ENCODE results near the gene CCDC137.

The CCDC137 gene

GRCh38 chr17:81714412-81715106 lies 48.0 kb downstream of the CCDC137 start:
- H3K4me3 ChIP-seq (ENCODE audit: low read depth, low read length): no peak overlapping the region

- no peak overlapping the region for H3K4me3 ChIP-seq (ENCODE audit: low read depth, low read length)
Measured at GRCh38 chr17:81715107-81715871, 48.8 kb downstream of the CCDC137 start.

GRCh38 chr17:81715872-81716673 lies 49.5 kb downstream of the CCDC137 start:
- no peak overlapping the region for H3K4me3 ChIP-seq (ENCODE audit: low read depth, low read length)

GRCh38 chr17:81716674-81716996 lies 50.1 kb downstream of the CCDC137 start:
- no peak overlapping the region for H3K4me3 ChIP-seq (ENCODE audit: low read depth, low read length)

- no peak overlapping the region for H3K4me3 ChIP-seq (ENCODE audit: low read depth, low read length)
Measured at GRCh38 chr17:81717049-81717765, 50.7 kb downstream of the CCDC137 start.

- H3K4me3 ChIP-seq (ENCODE audit: low read depth, low read length): no peak overlapping the region
Measured at GRCh38 chr17:81717766-81718089, 51.2 kb downstream of the CCDC137 start.

GRCh38 chr17:81719410-81720266 lies 53.1 kb downstream of the CCDC137 start:
- no peak overlapping the region for H3K4me3 ChIP-seq (ENCODE audit: low read depth, low read length)

- H3K4me3 ChIP-seq (ENCODE audit: low read depth, low read length): no peak overlapping the region
Measured at GRCh38 chr17:81720267-81721071, 53.9 kb downstream of the CCDC137 start.

GRCh38 chr17:81722184-81723120 lies 55.9 kb downstream of the CCDC137 start:
- no peak overlapping the region for H3K4me3 ChIP-seq (ENCODE audit: low read depth, low read length)
